Fibroblast of skin of right biceps (primary cell): ENCODE results near the gene GOT1.

Experiments
- DNase-seq: peaks from one replicate; pipeline ENCODE4 v3.0.0-alpha.2; 2013

The GOT1 gene

GRCh38 chr10:99432881-99433280 lies 2.5 kb upstream of the GOT1 start:
- no peak for DNase-seq

DNA sequence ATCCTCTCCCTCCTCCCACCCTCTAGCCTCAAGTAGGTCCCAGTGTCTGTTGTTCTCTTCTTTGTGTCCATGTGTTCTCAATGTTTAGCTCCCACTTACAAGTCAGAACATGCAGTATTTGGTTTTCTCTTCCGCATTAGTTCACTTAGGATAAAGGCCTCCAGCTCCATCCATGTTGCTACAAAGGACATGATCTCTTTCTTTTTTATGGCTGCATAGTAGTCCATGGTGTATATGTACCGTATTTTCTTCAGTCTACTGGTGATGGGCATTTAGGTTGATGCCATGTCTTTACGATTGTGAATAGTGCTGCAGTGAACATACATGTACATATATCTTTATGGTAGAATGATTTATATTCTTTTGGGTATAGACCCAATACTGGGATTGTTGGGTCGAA lies 1.6 kb upstream of the GOT1 start:
- DNase-seq: no peak

GRCh38 chr10:99431190-99431760 lies 851 bp upstream of the GOT1 start:
- peak; percentile 45 for DNase-seq

GRCh38 chr10:99430116-99430450 lies 341 bp downstream of the GOT1 start:
- DNase-seq: peak; percentile 9

DNA sequence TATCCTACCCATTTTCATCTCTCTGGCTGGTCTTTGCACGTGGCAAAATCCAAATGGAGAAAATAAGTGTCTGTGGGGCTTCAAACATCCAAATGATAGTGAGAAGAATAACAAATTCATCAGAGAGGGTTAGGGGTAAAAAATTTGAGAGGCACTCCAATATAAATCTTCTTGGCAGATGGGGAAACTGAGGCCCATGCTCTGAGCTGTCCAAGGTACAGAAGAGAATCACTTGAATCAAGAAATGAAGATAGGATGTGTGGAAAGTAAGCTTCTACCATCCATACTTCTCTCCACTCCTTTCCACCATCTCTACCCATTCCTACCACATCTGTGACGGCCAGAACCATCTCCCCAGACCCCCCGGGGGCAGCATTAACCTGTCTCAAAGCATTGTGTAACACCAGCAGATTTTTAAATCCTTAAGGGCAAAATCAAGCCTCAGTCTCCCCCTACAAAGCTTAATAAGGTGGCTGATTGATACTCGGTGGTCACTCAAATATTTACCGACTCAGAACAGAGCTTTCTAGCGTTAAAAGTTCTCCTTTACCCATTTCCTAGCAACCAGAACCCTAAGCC lies 818 bp downstream of the GOT1 start:
- no peak for DNase-seq

GRCh38 chr10:99427566-99428190 lies 2.7 kb downstream of the GOT1 start:
- DNase-seq: no peak

DNA sequence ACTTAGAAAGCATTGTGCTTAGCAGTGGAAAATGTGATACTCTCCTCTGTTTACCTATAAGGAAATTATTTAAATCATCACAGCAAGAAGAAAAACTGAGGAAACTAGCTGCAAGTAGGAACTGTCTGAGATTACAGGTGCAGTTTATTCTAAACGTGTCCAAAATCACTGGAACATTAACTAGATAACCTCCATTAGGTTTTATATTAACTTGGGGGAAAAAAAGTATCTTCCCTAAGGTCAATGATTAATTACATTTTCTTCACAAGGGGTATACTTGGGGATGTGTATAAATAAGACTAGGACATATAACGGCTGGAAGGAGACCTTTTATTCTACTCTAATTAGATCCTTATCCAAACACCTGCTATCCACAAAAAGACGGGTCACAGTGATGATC lies 3.7 kb downstream of the GOT1 start:
- DNase-seq: no peak

GRCh38 chr10:99425204-99425603 lies 5.2 kb downstream of the GOT1 start:
- DNase-seq: no peak

GRCh38 chr10:99424656-99425055 lies 5.8 kb downstream of the GOT1 start:
- DNase-seq: no peak

GRCh38 chr10:99422529-99423096 lies 7.8 kb downstream of the GOT1 start:
- DNase-seq: no peak

GRCh38 chr10:99421233-99421739 lies 9.1 kb downstream of the GOT1 start:
- DNase-seq: no peak

DNA sequence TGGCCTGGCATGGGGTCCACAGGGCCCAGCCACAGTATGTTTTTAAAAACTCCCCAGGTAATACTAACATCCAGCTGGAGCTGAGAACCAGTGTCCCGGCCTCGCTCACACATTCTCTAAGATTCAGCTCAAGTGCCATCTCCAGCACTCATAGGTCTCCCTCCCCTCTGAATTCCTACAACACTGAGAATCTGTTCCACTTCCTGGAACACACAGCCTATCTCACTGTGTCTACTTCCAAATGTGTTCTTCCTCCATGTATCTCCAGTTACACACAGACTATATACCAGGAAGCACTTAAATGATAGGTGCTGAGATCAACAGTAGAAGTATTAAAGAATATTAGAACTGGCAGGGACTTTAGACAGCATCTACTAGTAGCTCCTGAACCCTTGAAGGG lies 10.7 kb downstream of the GOT1 start:
- DNase-seq: no peak

DNA sequence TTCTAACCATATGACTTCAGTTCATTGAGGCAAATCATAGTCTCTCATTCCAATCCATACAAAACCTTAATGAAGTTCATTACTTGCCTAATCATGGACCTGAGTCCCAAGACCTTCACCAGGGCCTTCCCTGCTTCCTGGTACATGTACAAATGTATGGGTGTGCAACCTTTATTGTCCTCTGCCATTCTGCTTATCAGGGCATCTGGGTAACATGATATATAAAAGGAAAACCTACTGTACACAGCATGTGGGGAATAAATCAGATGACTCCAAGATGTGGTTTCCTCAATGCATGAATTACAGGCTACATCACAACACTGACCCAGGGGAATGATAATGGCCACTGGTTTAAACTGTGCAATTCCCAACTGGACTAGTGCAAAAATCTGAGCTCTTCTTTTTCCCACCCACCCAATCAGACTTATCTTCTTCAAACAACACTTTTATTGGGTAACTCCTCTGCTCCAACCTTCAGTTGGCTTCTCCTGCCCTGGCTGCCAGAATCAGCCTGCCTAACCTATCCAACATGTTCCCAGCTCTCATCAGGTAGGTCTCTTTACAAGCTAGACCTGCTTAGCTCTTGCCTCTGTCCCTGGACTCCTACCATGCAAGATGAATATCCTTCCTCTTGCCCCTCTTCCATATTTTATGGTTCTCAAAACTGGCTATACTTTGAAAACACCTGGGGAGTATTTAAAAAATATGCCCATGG lies 11.4 kb downstream of the GOT1 start:
- DNase-seq: no peak

GRCh38 chr10:99412099-99412498 lies 18.3 kb downstream of the GOT1 start:
- no peak for DNase-seq

DNA sequence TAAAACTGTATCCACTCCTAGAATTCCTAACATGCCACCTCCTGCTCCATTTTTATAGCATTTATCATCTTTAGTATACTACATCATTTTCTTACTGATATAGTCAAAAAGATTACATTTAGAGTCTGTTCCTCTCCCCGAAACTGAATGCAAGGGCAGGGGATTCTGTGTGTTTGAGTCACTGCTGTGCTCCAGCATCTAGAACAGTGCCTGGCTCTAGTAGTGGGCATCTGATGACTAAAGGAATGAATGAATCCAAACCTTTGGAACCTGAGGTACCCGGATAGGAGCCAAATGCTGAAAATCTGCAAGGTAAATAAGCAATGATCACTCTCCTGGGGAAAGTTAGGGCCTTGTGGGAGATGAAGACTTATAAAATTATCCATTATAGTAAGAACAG lies 18.9 kb downstream of the GOT1 start:
- no peak for DNase-seq

DNA sequence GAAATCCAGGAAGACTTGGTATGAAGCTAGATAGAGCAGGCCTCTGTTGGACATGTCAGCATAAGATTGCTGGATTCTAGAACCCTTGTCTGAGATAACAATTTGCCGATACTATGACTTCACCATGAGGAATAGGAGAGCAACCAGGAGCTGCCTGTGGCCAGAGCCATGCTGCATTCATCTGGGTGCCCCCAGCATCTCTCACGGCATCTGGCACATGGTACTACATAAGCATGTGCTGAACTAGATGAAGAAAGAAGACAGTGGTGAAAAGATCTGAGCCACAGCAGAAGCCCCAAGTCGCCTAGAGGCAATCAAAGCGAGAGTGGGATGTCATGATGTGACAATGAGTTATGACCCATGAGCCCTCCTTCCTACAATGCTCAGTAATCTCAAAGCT lies 19.5 kb downstream of the GOT1 start:
- DNase-seq: no peak

- no peak for DNase-seq
Observed at GRCh38 chr10:99410146-99410545, 20.3 kb downstream of the GOT1 start.

DNA sequence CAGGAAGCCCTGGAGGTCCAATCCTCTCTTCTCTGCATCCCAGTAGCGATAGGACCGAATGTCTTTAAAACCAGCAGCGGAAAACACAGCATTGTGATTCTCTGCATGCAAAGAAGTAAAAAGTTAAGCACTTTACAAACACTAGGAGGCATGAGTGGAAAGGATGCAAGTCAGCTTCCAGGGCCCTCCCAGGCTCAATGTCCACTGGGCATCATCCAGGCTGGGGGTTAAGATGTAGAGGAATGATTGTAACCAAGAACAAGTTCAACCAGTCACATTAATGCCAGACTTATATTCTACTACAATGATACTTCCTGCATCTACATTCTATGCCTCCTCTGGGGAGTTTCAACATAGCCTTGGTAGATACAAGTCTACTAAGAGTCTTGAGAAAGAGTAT lies 24.3 kb downstream of the GOT1 start:
- DNase-seq: no peak

DNA sequence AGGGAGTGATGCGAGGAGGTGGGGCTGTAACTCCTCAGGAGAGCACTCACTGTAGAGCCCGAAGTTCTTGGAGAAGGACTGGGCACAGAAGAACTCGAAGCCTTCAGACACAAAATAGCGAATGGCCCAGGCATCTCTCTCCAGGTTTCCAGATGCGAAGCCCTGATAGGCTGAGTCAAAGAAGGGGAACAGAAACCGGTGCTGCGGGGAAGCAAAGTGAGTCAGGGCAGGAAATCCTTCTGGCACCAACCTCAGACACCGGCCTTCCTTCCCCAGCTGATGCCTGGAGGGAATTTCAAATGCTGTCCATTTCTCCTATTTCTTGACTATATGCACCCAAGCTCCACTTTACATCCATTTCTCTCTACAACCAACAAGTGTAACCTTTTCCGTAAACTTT lies 26.8 kb downstream of the GOT1 start:
- DNase-seq: no peak

- DNase-seq: no peak
Observed at GRCh38 chr10:99399664-99400063, 30.8 kb downstream of the GOT1 start.

DNA sequence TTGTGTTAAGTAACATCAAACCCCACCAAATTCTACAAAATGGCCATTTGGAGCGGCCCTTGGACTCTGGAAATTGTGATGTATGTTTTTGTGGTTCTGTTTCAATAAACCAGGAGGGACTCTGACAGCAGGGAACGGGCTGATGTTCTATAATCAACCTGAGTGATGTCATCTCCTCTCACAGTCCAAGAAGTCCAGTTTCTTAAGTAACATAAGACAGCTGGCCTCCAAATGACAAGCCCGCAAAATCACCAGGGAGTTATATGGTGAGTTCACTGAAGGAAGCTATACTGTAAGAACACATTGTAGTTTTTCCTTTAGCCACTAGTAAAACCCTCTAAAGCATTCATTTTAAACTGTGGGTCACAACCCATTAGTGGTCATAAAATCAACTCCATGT lies 34.0 kb downstream of the GOT1 start:
- peak; percentile 56 for DNase-seq

DNA sequence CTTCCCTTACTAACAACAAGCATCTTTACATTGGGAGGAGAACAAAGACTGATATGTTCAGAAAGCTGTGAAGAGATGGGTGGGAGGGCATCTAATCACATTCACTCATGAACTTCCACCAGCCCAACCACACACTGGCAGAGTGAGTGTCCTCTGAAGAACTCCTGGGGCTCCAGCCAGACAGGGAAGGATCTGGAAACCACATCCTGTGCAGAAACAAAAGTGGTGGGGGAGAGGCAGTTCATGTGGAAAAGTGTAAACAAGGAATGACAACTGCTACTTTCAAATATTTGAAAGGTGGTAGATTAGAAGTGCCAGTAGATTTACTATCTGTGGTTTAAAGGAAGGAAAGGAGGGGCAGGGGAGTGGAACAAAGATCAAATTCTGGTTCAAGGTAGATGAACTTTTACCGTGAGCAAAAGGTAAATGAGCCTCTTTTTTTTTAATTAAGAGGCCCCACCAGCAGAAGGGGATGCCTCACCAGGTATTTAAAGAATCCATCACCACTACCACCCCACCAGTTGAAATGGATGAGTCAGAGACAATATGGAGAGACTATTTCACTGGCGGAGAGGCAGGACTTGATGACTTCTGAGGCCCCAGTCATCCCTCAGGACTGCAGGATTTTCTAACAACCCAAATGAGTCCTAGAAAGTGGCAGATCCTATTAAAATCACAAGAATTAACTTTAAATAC lies 34.5 kb downstream of the GOT1 start:
- peak; percentile 93 for DNase-seq

- DNase-seq: no peak
Observed at GRCh38 chr10:99394761-99395386, 35.5 kb downstream of the GOT1 start.
